SK-N-SH (cell line): ENCODE data around the gene FAT1. TPM values are rescaled to one million over a fixed set of nuclear protein-coding genes. Genes with fewer than 3 reads are reported as not detected.

Experiments
- CTCF ChIA-PET: fragments of 300-600, 350-600 bp; formaldehyde crosslinking; extraction: SDS; loops from one replicate; lab custom pipeline; 2021; lab: Yijun Ruan, JAX
- POLR2A ChIA-PET: fragments of 350-600 bp; sonication (Branson Sonifier 250); formaldehyde crosslinking; extraction: SDS; loops from one replicate; lab custom pipeline; 2020; ENCODE audit warnings: antibody characterized with exemption, inconsistent platforms; lab: Yijun Ruan, JAX
- DNase-seq: peaks from one replicate; pipeline ENCODE4 v3.0.0; 2012
- H2AFZ ChIP-seq: fragments of 200-600 bp; sonication (generic); 2 replicates; pipeline ENCODE4 v1.8.1; 2016; ENCODE audit warnings: antibody characterized with exemption, mild to moderate bottlenecking, low read depth
- H3F3A ChIP-seq: fragments of 200-600 bp; sonication (generic); replicated peaks from 2 replicates; pipeline ENCODE3; 2016; ENCODE audit warnings: antibody characterized with exemption, mild to moderate bottlenecking; ENCODE audit not compliant: insufficient read depth
- H3K27ac ChIP-seq, 2 experiments: fragments of 200-500 bp in 1 of 2; fragments of 200-600 bp in 1 of 2; sonication (Bioruptor generic) in 1 of 2; sonication (generic), shearing (Covaris generic) in 1 of 2; 2 replicates each; pipeline versions ENCODE4 v1.5.1 to v1.6.1; 2014 to 2016; ENCODE audit warnings: low read depth in 2 of 2, inconsistent platforms in 1 of 2, low read length in 1 of 2, mild to moderate bottlenecking in 1 of 2, mixed read lengths in 1 of 2
- H3K27me3 ChIP-seq: fragments of 200-600 bp; sonication (generic), shearing (Covaris generic); 2 replicates; pipeline ENCODE4 v1.6.1; 2016; ENCODE audit warnings: mixed run types; ENCODE audit not compliant: insufficient read depth
- H3K36me3 ChIP-seq, 2 experiments: fragments of 200-500 bp in 1 of 2; fragments of 200-600 bp in 1 of 2; sonication (Bioruptor generic) in 1 of 2; sonication (generic) in 1 of 2; replicated peaks in 1 of 2; 2 replicates each; pipeline versions ENCODE3 to v1.5.1; 2014 to 2016; ENCODE audit warnings: low read length in 1 of 2, mild to moderate bottlenecking in 1 of 2; ENCODE audit not compliant: insufficient read depth in 2 of 2, control insufficient read depth in 1 of 2
- H3K4me1 ChIP-seq, 2 experiments: fragments of 200-500 bp in 1 of 2; fragments of 200-600 bp in 1 of 2; sonication (Bioruptor generic) in 1 of 2; sonication (generic), shearing (Covaris generic) in 1 of 2; 2 replicates each; pipeline versions ENCODE4 v1.5.1 to v1.6.1; 2014 to 2016; ENCODE audit warnings: low read depth in 1 of 2, low read length in 1 of 2, mixed run types in 1 of 2; ENCODE audit not compliant: insufficient read depth in 2 of 2, control insufficient read depth in 1 of 2
- H3K4me2 ChIP-seq: fragments of 200-600 bp; sonication (generic), shearing (Covaris generic); 2 replicates; pipeline ENCODE4 v1.6.1; 2017; ENCODE audit warnings: mixed run types
- H3K4me3 ChIP-seq, 2 experiments: fragments of 200-500 bp in 1 of 2; fragments of 200-600 bp in 1 of 2; sonication (Bioruptor generic) in 1 of 2; sonication (generic), shearing (Covaris generic) in 1 of 2; 2 replicates each; pipeline versions ENCODE4 v1.5.1 to v1.8.1; 2014 to 2016; ENCODE audit warnings: low read depth in 2 of 2, inconsistent platforms in 1 of 2, low read length in 1 of 2, mild to moderate bottlenecking in 1 of 2, mixed read lengths in 1 of 2, moderate library complexity in 1 of 2
- H3K79me2 ChIP-seq: fragments of 200-600 bp; sonication (generic); 2 replicates; pipeline ENCODE4 v1.8.1; 2017; ENCODE audit warnings: mild to moderate bottlenecking; ENCODE audit not compliant: insufficient read depth
- H3K9ac ChIP-seq: fragments of 200-600 bp; sonication (generic); 2 replicates; pipeline ENCODE4 v1.6.1; 2017; ENCODE audit warnings: mixed run types
- H3K9me2 ChIP-seq: fragments of 200-600 bp; sonication (generic); 2 replicates; pipeline ENCODE4 v1.6.1; 2017; ENCODE audit warnings: mixed run types
- H3K9me3 ChIP-seq: fragments of 200-600 bp; sonication (generic); 2 replicates; pipeline ENCODE4 v1.6.1; 2017; ENCODE audit warnings: mixed run types, mild to moderate bottlenecking, moderate library complexity
- H4K20me1 ChIP-seq: fragments of 200-600 bp; sonication (generic); 2 replicates; pipeline ENCODE4 v1.6.1; 2017; ENCODE audit warnings: mild to moderate bottlenecking, mixed run types; ENCODE audit not compliant: insufficient read depth
- CHD2 ChIP-seq: fragments of 150-350 bp; IDR thresholded peaks from 2 replicates; pipeline ENCODE4 v1.6.1; 2018; ENCODE audit warnings: low read length; ENCODE audit not compliant: partially characterized antibody
- CTCF ChIP-seq: fragments of 200-600 bp; sonication (generic); IDR thresholded peaks from 2 replicates; pipeline ENCODE4 v1.6.1; 2017; ENCODE audit warnings: antibody characterized with exemption, mild to moderate bottlenecking, moderate library complexity
- ELF1 ChIP-seq: IDR thresholded peaks from 2 replicates; pipeline ENCODE4 v1.4.0; 2012
- EZH2phosphoT487 ChIP-seq: fragments of 200-600 bp; sonication (generic); IDR thresholded peaks from 2 replicates; pipeline ENCODE4 v1.6.1; 2017; ENCODE audit warnings: low read depth, mixed run types, mild to moderate bottlenecking, antibody characterized with exemption, moderate library complexity, borderline replicate concordance
- FOSL2 ChIP-seq: IDR thresholded peaks from 2 replicates; pipeline ENCODE4 v1.4.0; 2012; ENCODE audit warnings: low read depth, mild to moderate bottlenecking, moderate library complexity, borderline replicate concordance
- FOXM1 ChIP-seq: IDR thresholded peaks from 2 replicates; pipeline ENCODE4 v1.4.0; 2012; ENCODE audit warnings: low read depth, mild to moderate bottlenecking
- GATA2 ChIP-seq: sonication (generic); formaldehyde crosslinking; IDR thresholded peaks from 2 replicates; pipeline ENCODE4 v1.5.0; 2020; ENCODE audit warnings: mild to moderate bottlenecking, missing genetic modification reagents
- IRF3 ChIP-seq: fragments of 150-350 bp; IDR thresholded peaks from 2 replicates; pipeline ENCODE4 v1.6.1; 2016; ENCODE audit warnings: mild to moderate bottlenecking, low read depth, low read length
- JUND ChIP-seq: IDR thresholded peaks from 2 replicates; pipeline ENCODE4 v1.4.0; 2012
- MXI1 ChIP-seq: IDR thresholded peaks from 2 replicates; pipeline ENCODE4 v1.6.1; 2012; ENCODE audit warnings: mild to moderate bottlenecking, low read depth, low read length, improper control_type of control experiment
- NFIC ChIP-seq: IDR thresholded peaks from 2 replicates; pipeline ENCODE4 v1.4.0; 2012; ENCODE audit warnings: borderline replicate concordance
- PBX3 ChIP-seq: IDR thresholded peaks from 2 replicates; pipeline ENCODE4; 2012
- POLR2AphosphoS5 ChIP-seq: IDR thresholded peaks from 2 replicates; pipeline ENCODE4 v1.6.1; 2012; ENCODE audit warnings: low read depth, low read length
- RCOR1 ChIP-seq: fragments of 150-350 bp; IDR thresholded peaks from 2 replicates; pipeline ENCODE4 v1.6.1; 2017; ENCODE audit warnings: antibody characterized with exemption, low read length
- RXRA ChIP-seq: IDR thresholded peaks from 2 replicates; pipeline ENCODE4 v1.4.0; 2012; ENCODE audit warnings: low read depth, mild to moderate bottlenecking, borderline replicate concordance
- SMC3 ChIP-seq: IDR thresholded peaks from 2 replicates; pipeline ENCODE4 v1.6.1; 2012; ENCODE audit warnings: low read depth, low read length, improper control_type of control experiment
- TEAD4 ChIP-seq: IDR thresholded peaks from 2 replicates; pipeline ENCODE4 v1.4.0; 2012; ENCODE audit warnings: mild to moderate bottlenecking, borderline replicate concordance; ENCODE audit not compliant: insufficient read depth
- USF1 ChIP-seq: IDR thresholded peaks from 2 replicates; pipeline ENCODE4 v1.4.0; 2012; ENCODE audit warnings: low read depth, borderline replicate concordance
- YY1 ChIP-seq: IDR thresholded peaks from 2 replicates; pipeline ENCODE4 v1.4.0; 2012; ENCODE audit warnings: low read depth, mild to moderate bottlenecking
- WGBS: methylation state at CpG from one replicate; pipeline ENCODE4 v1.1.6; 2017; ENCODE audit warnings: low lambda C conversion rate; 5-methylcytosine and 5-hydroxymethylcytosine counted together
- polyA plus RNA-seq, 3 experiments: library from polyadenylated mRNA; depleted of rRNA; stranded (reverse); fragments of >200 nt; gene quantifications; 2 replicates each; pipeline ENCODE4 v1.2.3, GENCODE V29; 2012

FAT1 gene
- polyA plus RNA-seq, 1 of the 3 experiments (the other 2 are of a cell fraction) = 41.3 TPM

- no peaks in the 10 kb centered on the region for H3K27me3 ChIP-seq
- no peaks in the 10 kb centered on the region for H3K36me3 ChIP-seq
- H3K79me2 ChIP-seq = no peaks in the 10 kb centered on the region
- H3K4me3 ChIP-seq = no peak overlapping the region
- TF ChIP-seq EZH2phosphoT487 (no peak), RXRA (no peak), MXI1 (no peak), CTCF (no peak), TEAD4 (no peak), NFIC (no peak), SMC3 (no peak), JUND (no peak), GATA2 (no peak), FOXM1 (no peak), POLR2AphosphoS5 (no peak), PBX3 (no peak), YY1 (no peak), RCOR1 (no peak), CHD2 (no peak), USF1 (no peak), IRF3 (no peak), ELF1 (no peak), FOSL2 (no peak)
- H3K4me1 ChIP-seq = no peaks in the 10 kb centered on the region; a peak in 1 of 4 replicates
- no peak overlapping the region for H3K9ac ChIP-seq
- no peaks in the 10 kb centered on the region for H3K9me3 ChIP-seq
- ChIA-PET POLR2A (no interaction called here), CTCF (no interaction called here)
- no peak overlapping the region for H3K27ac ChIP-seq
- no peaks in the 10 kb centered on the region for H4K20me1 ChIP-seq
- H3K9me2 ChIP-seq = no peaks in the 10 kb centered on the region
- no peaks in the 10 kb centered on the region for H3F3A ChIP-seq
- WGBS = 42% methylated on average over 4 of the region's 4 CpGs
- 0 out of 2 replicates have a peak overlapping the region, but pooled peaks have one; percentile 11 for H2AFZ ChIP-seq
- H3K4me2 ChIP-seq = no peak overlapping the region
- no peak for DNase-seq
Measured at GRCh38 chr4:186764457-186764856, 40.8 kb upstream of the FAT1 start.
